Muscle layer of colon (tissue), 2 donors: ENCODE measurements around the gene CTSZ.
"Not testable (repeated sequence)": the region's sequence is repeated elsewhere in the genome, so short reads cannot be mapped to it uniquely, and the experiment has no call there.

ENCODE experiments used
- H3K27ac ChIP-seq: one replicate; pipeline ENCODE4 v1.7.0; 2013; ENCODE audit warnings: low read depth, mild to moderate bottlenecking, low read length, moderate library complexity
- H3K27me3 ChIP-seq, 2 donors: one replicate each; pipeline ENCODE4 v1.7.0; 2013; ENCODE audit warnings: low read length in 2 of 2, mild to moderate bottlenecking in 2 of 2; ENCODE audit not compliant: insufficient read depth in 2 of 2, control insufficient read depth in 1 of 2
- H3K36me3 ChIP-seq: one replicate; pipeline ENCODE4 v1.7.0; 2013; ENCODE audit warnings: mild to moderate bottlenecking, low read length; ENCODE audit not compliant: insufficient read depth
- H3K4me1 ChIP-seq: one replicate; pipeline ENCODE4 v1.7.0; 2013; ENCODE audit warnings: mild to moderate bottlenecking, low read length; ENCODE audit not compliant: insufficient read depth
- H3K4me3 ChIP-seq, 2 donors: one replicate each; pipeline ENCODE4 v1.7.0; 2013; ENCODE audit warnings: low read length in 2 of 2, low read depth in 1 of 2, mild to moderate bottlenecking in 1 of 2, moderate library complexity in 1 of 2
- H3K9ac ChIP-seq: one replicate; pipeline ENCODE4 v1.7.0; 2013; ENCODE audit warnings: low read length
- H3K9me3 ChIP-seq: one replicate; pipeline ENCODE4 v1.7.0; 2013; ENCODE audit warnings: mild to moderate bottlenecking, low read length
- donor health status: abdominal sarcoma.
- donor health status: Adenocarcinoma of cecum.

Gene CTSZ

DNA sequence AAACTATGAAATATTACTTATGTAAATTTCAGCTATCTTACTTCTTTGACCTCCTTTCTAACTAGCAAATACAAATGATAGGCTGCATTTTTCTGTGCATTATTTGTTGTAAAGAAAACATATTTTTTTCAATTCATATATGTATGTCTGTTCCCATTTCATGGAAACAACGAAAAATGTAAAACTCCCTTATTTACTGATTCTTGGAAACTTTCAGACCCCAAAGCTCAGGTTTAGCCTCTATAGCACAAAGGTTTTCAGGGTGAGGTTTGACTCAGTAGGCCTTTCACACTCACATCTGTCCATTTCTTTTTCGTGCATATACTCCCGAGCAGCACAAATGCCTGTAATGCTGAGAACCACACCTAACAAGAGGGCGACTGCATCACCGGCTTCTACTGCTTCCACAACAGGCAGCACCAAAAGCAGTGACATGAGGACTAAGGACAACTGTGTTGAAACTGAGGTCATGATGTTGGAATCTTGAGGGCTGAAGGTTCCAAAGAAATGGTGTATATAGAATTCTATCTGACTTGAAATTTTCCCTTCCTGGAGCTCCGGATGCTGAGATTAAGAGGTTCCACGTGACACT lies 59.2 kb downstream of the CTSZ start:
- not testable (repeated sequence) for H3K9me3 ChIP-seq, H3K27ac ChIP-seq, H3K4me3 ChIP-seq, H3K36me3 ChIP-seq, H3K27me3 ChIP-seq, H3K9ac ChIP-seq, H3K4me1 ChIP-seq

DNA sequence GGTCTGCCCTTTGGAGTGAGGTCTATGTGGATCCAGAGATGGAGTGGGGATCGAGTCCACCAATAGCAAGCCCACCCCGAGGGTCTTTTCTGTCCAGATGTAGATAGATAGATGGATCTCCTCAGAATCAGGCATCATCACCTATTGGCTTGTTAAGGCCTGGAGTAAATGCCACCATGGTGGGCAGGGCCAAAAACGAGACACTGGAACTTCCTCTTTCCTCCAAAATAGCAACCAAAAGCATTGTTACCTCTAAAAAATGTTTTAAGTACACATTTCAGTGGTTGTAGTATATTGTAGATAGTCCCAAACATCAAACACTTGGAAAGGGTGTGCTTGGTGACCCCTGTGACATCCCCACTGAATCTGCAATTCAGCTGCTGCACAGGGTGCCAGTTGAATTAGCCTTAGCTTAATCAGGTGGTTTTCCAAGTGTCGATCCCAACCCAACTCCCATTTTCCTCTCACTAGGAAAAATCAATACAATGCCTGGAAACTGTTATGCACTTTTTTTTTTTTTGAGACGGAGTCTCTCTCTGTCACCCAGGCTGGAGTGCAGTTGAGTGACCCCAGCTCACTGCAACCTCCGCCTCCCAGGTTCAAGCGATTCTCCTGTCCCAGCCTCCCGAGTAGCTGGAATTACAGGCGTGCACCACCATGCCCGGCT lies 61.0 kb downstream of the CTSZ start:
- Histone ChIP-seq H3K9ac (no peak overlapping the region), H3K36me3 (no peaks in the 10 kb centered on the region), H3K27ac (no peak overlapping the region), H3K4me1 (no peaks in the 10 kb centered on the region), H3K27me3 (no peaks in the 10 kb centered on the region), H3K4me3 (no peak overlapping the region), H3K9me3 (no peaks in the 10 kb centered on the region)
